Kidney (tissue), 14 donors: ENCODE results near the gene TAS2R30. TPM values are rescaled to one million over a fixed set of nuclear protein-coding genes. Genes with fewer than 3 reads are reported as not detected.

ENCODE experiments used
- DNase-seq, 5 donors: peaks; one replicate each; pipeline ENCODE4 v3.0.0-alpha.2; 2013 to 2020
- FAIRE-seq: peaks from 2 replicates; lab custom pipeline; 2012; peaks lifted over from hg19 to GRCh38; lab: Jason Lieb, UNC
- H3K27ac ChIP-seq, 2 donors: one replicate each; pipeline ENCODE4 v1.7.0; 2013; ENCODE audit warnings: low read depth in 2 of 2, low read length in 2 of 2, inconsistent platforms in 1 of 2
- H3K27me3 ChIP-seq: one replicate; pipeline ENCODE4 v1.7.1; 2013; ENCODE audit warnings: low read length, inconsistent platforms; ENCODE audit not compliant: control insufficient read depth, insufficient read depth
- H3K36me3 ChIP-seq, 3 donors: one replicate each; pipeline versions ENCODE4 v1.7.0 to v1.7.1; 2013; ENCODE audit warnings: low read length in 3 of 3, control low read depth in 1 of 3, inconsistent platforms in 1 of 3; ENCODE audit not compliant: insufficient read depth in 3 of 3, control insufficient read depth in 2 of 3
- H3K4me1 ChIP-seq, 3 donors: one replicate each; pipeline versions ENCODE4 v1.7.0 to v1.7.1; 2013; ENCODE audit warnings: low read length in 3 of 3, inconsistent platforms in 1 of 3, low read depth in 1 of 3; ENCODE audit not compliant: control insufficient read depth in 2 of 3, insufficient read depth in 2 of 3
- H3K4me3 ChIP-seq, 3 donors: one replicate each; pipeline versions ENCODE4 v1.7.0 to v1.8.1; 2013; ENCODE audit warnings: low read length in 3 of 3, control low read depth in 1 of 3, inconsistent platforms in 1 of 3
- H3K9ac ChIP-seq, 3 donors: one replicate each; pipeline versions ENCODE4 v1.7.0 to v1.7.1; 2013; ENCODE audit warnings: low read length in 3 of 3, control low read depth in 1 of 3, inconsistent platforms in 1 of 3
- H3K9me3 ChIP-seq, 3 donors: one replicate each; pipeline versions ENCODE4 v1.7.0 to v1.7.1; 2013; ENCODE audit warnings: low read length in 3 of 3, control low read depth in 1 of 3, inconsistent platforms in 1 of 3; ENCODE audit not compliant: control insufficient read depth in 2 of 3, insufficient read depth in 1 of 3
- intact Hi-C: fragments of 100-400 bp; cut with DNase I; formaldehyde crosslinking; loops from one replicate; pipeline ENCODE4 v1.11.1; 2022
- polyA plus RNA-seq: library from polyadenylated mRNA; stranded (reverse); fragments of 350-450 nt; fragmentation: Illumina TruSeq; extraction: RNeasy Lipid Tissue Mini Kit (QIAGEN cat#74804); gene quantifications from one replicate; pipeline ENCODE4 v1.2.3, GENCODE V29; 2014; ENCODE audit warnings: low read depth, low replicate concordance; ENCODE audit not compliant: insufficient read depth
- total RNA-seq: library from RNA; stranded (reverse); fragmentation: NEBNext Ultra II Directional; extraction: Animal tissue kit (Norgen Biotek cat#: 25700); gene quantifications from one replicate; pipeline ENCODE4 v1.2.1, GENCODE V29; 2021
- TF ChIP-seq, protein P1 (sequence below): IDR thresholded peaks from 3 replicates; pipeline ENCODE4 v1.5.1; 2012; ENCODE audit warnings: mild to moderate bottlenecking, moderate library complexity, borderline replicate concordance; ENCODE audit not compliant: insufficient read depth; ENCODE audit errors: extremely low read depth
- donor health status: control.
- donor health status: control.
- donor health status: control.
- donor health status: control.
- donor health status: control.
- donor health status: DM: yes; HTN: yes; CAD: no.
- donor health status: Normal renal cell carcinoma (clear cell type).

The TAS2R30 gene
- total and polyA plus RNA-seq, 2 donors from 2014 or later: 4.0 TPM; not detected in 1

DNA sequence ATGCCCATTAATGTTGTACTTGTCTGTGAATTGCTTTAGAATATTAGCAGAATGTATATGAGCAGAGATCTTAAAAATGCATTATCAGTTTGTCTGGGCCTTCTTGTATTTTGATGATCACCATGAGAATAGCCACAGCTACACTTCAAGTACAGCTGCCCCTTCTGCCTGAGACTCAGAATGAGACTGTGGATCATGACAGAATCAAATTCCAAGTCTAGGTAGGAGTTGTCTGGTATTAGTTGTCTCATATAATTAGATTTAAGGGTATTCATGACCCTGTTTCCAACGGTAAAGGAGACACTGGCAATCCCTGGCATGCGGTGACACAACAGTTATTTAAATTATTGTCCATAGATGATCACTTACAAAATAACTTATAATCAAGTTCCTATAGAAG lies 18.3 kb upstream of the TAS2R30 start:
- no peak overlapping the region for H3K9ac ChIP-seq
- intact Hi-C loops: no loop called here
- TF ChIP-seq, protein P1, sequence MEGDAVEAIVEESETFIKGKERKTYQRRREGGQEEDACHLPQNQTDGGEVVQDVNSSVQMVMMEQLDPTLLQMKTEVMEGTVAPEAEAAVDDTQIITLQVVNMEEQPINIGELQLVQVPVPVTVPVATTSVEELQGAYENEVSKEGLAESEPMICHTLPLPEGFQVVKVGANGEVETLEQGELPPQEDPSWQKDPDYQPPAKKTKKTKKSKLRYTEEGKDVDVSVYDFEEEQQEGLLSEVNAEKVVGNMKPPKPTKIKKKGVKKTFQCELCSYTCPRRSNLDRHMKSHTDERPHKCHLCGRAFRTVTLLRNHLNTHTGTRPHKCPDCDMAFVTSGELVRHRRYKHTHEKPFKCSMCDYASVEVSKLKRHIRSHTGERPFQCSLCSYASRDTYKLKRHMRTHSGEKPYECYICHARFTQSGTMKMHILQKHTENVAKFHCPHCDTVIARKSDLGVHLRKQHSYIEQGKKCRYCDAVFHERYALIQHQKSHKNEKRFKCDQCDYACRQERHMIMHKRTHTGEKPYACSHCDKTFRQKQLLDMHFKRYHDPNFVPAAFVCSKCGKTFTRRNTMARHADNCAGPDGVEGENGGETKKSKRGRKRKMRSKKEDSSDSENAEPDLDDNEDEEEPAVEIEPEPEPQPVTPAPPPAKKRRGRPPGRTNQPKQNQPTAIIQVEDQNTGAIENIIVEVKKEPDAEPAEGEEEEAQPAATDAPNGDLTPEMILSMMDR: no peak
- no peaks in the 10 kb centered on the region for H3K4me1 ChIP-seq
- no peak overlapping the region for H3K27ac ChIP-seq
- FAIRE-seq (no peak), DNase-seq (no peak)
- H3K4me3 ChIP-seq: no peak overlapping the region
- no peaks in the 10 kb centered on the region for H3K36me3 ChIP-seq
- H3K27me3 ChIP-seq: no peaks in the 10 kb centered on the region
- H3K9me3 ChIP-seq: no peaks in the 10 kb centered on the region

DNA sequence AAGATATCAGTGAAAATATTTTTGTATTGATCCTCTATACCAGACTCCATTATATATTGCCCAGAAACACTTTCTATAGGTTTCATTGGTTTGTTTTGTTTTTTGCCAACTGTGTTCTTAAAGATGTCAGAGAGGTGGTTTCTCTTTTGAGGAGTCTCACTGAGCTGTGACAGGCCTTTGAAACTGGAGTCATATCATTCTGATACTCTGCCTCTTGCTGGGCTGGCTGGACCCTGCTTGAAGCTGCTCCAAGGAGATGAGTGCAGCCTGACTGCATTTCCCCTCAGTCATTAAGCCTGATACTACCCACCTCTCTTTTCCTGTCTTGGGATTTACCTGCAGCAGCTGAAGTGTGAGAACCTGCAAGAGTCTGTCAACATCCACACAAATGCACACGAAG lies 16.4 kb upstream of the TAS2R30 start:
- FAIRE-seq (no peak), DNase-seq (no peak)
- intact Hi-C loops: no loop called here
- Histone ChIP-seq H3K9me3 (no peaks in the 10 kb centered on the region), H3K9ac (no peak overlapping the region), H3K27me3 (no peaks in the 10 kb centered on the region), H3K4me1 (no peaks in the 10 kb centered on the region), H3K36me3 (no peaks in the 10 kb centered on the region), H3K4me3 (no peak overlapping the region), H3K27ac (no peak overlapping the region)
- TF ChIP-seq, protein P1: no peak

DNA sequence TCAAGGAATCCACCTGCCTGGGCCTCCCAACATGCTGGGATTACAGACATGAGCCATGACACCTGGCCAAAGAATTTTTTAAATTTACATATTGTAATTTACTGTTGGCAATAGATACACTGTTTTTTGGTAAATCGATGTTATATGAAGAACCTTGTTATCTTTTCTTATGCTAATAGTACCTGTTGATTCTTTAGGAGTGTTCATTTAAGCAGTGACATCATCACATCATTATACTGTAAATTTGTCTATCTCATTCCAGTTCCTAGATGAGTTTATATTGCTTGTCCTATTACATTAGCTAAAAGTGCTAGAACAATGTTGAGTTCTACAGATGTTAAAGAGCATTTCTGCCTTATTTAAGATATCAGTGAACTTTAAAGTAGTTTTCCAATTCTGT lies 13.0 kb upstream of the TAS2R30 start:
- Histone ChIP-seq H3K9ac (no peak overlapping the region), H3K36me3 (no peaks in the 10 kb centered on the region), H3K9me3 (peaks cover 0 to 11% (median 0%) of the 10 kb centered on the region in 3 donors), H3K27ac (no peak overlapping the region), H3K4me1 (no peaks in the 10 kb centered on the region), H3K4me3 (no peak overlapping the region), H3K27me3 (no peaks in the 10 kb centered on the region)
- TF ChIP-seq, protein P1: no peak
- intact Hi-C loops: no loop called here
- DNase-seq (no peak), FAIRE-seq (no peak)

DNA sequence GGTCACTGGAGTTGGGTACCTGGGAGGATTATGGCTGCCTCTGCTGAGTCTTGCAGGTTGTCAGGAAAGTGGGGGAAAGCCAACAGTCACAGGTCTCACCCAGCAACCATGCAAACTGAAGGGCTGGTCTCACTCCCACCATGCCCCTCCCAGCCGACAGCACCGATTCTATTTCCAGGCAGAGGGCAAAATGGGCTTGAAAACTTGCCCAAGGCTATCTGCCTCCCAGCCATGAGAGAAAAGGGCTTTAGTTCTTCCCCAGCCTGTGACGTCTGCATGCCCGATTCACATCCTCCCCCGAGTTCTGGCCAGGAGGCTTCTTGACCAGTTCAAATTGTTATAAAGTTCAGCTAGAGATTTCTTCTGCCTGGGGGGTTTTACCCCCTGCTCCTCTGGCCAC lies 9.9 kb upstream of the TAS2R30 start:
- FAIRE-seq (no peak), DNase-seq (no peak)
- Histone ChIP-seq H3K9me3 (peaks cover 0 to 11% (median 0%) of the 10 kb centered on the region in 3 donors), H3K9ac (no peak overlapping the region), H3K36me3 (no peaks in the 10 kb centered on the region), H3K27ac (no peak overlapping the region), H3K27me3 (no peaks in the 10 kb centered on the region), H3K4me3 (no peak overlapping the region), H3K4me1 (no peaks in the 10 kb centered on the region)
- TF ChIP-seq, protein P1: no peak
- intact Hi-C loops: no loop called here
